ENCODE results near the gene PCSK6. TPM values are rescaled to one million over a fixed set of nuclear protein-coding genes. Genes with fewer than 3 reads are reported as not detected.
"Not testable (repeated sequence)": the region's sequence is repeated elsewhere in the genome, so short reads cannot be mapped to it uniquely, and the experiment has no call there.

Gene PCSK6
- total RNA-seq, 1 donor from 2014 or later: 15.4 TPM

DNA sequence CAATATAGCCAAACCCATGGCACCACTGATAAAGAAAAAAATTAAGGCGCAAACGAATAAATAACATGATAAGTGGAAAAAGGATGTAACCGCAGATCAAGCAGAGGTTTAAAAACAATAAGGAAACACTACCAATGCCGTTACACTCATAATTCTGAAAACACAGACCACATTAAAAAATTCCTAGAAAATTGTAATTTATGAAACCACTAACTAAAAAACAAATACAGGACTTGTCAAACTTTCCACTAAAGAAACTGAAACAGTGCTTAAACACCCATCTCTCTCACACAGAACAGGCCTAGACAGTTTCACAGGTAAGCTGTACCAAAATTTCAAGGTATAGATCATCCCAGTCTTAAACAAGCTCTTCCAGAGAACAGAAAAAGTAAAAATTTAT, 28.4 kb downstream of the PCSK6 start:
- no peak for DNase-seq

GRCh38 chr15:101459579-101460300, 29.8 kb downstream of the PCSK6 start:
- DNase-seq: no peak

GRCh38 chr15:101458908-101459578, 30.5 kb downstream of the PCSK6 start:
- DNase-seq: no peak

- DNase-seq: no peak
Measured at GRCh38 chr15:101458158-101458900, 31.2 kb downstream of the PCSK6 start.

GRCh38 chr15:101457696-101458095, 31.8 kb downstream of the PCSK6 start:
- no peak for DNase-seq

DNA sequence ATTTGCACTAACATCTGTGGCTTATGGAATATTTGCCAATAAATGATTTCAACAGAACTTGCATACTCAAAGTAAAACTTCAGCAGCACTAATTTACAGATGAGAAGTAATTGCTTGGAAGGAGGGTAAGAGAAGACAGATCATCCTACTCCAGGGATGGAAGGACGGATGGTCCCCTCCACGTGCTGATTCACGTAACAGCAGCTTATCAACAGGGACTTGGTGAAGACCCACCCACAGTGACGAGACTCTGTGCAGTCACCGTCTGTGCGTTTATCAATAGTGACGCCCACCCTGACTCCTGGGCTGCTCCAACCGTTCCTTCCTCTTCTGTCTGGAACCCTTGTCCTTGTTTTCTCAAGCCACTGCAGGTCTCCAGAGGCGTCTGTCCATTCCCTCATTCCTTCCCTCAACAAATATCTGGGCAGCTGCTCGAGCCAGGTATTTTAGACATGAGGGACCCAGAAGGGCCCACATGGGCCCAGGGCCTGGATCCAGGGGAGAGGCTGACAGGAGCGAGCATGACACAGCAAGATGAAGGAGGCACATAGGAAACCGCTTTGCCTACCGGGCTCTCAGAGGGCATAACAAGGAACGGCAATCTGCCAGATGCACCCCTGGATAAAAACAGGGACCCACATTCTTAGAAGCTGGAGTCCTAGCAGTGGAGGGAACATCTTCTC, 33.3 kb downstream of the PCSK6 start:
- no peak for DNase-seq

DNA sequence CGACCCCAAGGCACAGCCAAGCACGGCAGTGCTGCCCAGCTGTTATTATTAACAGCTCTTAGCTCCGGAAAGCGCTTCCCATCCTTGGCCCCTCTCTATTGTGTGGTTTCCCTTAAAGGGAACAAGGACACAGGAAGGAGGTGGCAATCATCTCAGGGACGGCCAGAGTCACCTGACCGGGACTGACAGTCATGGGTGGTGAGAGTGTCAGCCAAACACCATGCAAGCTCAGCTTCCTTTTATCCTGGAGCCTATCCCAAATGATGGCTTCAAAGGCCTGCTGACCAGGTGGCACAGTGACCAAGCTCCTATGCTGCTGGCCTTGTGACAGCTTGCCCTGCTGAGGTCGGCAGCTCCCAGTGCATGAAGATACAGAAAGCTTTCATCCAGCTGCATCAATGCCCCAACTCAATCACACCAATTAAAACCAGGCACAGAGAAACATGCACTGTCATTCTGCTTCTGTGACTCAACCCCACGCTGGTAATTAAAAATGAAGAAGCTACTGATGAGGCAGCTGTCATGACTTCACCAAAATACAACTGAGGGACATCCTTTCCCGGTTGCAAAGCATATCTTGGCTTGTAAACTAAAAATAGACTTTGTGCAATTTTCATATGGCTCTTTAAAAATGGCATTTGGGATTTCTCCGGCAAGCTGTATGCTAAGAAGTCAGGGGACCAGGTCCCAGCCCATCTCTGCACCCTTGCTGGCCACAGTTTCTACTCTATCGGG, 34.0 kb downstream of the PCSK6 start:
- peak; percentile 71 for DNase-seq

- DNase-seq: not testable (repeated sequence)
Measured at GRCh38 chr15:101454781-101455180, 34.7 kb downstream of the PCSK6 start.

DNA sequence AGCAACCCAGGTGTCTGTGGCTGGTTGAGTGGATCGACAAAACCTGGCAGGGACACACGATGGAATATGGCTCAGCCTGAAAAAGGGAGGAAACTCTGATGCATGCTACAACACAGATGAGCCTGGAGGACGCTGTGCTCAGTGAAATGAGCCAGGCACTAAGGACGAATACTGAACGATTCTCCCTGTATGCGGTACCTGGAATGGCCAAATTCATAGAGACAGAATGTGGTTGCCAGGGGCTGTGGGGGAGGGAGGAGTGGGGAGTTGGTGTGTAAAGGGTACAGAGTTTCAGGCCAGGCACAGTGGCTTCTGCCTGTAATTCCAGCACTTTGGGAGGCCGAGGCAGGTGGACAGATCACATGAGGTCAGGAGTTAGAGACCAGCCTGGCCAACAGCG, 35.1 kb downstream of the PCSK6 start:
- no peak for DNase-seq

DNA sequence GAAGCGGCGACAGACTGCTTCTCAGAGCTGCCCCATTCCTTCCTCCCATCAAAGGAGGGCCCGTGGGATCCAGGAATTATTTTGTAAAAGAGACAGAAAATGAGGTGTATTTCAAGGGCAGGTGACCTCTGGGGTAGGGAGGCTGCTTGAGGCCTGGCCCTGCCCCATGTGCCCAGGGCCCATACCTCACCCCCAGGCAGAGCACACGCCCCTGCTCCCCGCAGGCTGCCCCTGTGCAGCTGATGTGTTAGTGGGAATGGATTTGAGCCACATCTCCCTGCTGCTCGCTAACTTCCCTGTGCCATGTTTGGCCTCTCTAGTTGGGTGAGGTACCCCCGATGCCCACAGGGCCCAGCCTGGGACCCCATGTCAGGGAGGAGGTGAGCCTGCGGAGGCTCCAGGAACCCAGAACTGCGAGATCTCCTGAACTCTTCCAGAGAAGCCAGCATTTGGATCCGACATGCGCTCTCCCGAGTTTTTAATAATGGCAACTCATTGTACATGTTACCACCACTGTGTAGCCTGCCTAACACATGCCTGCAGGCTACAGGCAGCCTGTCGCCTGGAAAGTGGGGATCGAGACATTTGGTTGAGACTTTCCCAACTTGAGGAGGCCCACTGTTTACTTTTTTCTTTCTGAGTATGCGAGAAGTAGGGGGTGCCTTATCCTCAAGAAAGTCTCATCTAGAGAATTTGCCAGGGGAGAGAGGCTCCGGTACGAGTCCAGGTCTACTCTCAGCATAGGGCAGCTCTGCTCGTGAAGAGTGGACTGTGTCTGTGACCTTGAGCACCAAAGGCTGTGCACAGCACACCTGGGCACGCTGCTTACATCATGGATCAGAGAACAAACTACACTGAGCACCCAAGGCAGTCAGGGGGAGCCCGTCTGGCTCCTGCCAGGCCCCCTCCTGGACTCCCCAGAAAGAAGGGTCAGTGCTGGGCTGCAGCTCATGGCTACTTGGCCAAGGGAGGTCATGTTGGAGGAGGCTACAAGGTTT, 36.1 kb downstream of the PCSK6 start:
- DNase-seq: no peak

DNA sequence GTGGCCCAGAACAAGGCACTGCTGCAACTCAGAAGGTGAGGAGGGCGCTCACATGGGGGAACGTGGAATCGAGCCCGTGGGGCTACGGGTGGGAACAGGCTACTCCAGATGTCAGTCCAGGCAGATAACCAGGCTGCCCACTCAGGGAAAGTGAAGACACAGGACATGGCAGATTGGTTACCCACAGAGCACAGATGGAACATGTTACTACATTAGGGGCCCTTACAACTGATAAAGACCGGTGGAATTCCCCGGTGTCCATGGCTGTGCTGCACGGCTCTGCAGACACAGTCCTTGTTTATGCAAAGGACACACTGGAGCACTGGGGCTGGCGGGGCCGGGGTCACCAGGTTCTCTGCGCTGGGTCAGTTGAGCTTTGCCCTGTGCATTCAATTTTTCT, 36.9 kb downstream of the PCSK6 start:
- no peak for DNase-seq

GRCh38 chr15:101451846-101452245, 37.7 kb downstream of the PCSK6 start:
- no peak for DNase-seq

GRCh38 chr15:101451266-101451799, 38.2 kb downstream of the PCSK6 start:
- no peak for DNase-seq

DNA sequence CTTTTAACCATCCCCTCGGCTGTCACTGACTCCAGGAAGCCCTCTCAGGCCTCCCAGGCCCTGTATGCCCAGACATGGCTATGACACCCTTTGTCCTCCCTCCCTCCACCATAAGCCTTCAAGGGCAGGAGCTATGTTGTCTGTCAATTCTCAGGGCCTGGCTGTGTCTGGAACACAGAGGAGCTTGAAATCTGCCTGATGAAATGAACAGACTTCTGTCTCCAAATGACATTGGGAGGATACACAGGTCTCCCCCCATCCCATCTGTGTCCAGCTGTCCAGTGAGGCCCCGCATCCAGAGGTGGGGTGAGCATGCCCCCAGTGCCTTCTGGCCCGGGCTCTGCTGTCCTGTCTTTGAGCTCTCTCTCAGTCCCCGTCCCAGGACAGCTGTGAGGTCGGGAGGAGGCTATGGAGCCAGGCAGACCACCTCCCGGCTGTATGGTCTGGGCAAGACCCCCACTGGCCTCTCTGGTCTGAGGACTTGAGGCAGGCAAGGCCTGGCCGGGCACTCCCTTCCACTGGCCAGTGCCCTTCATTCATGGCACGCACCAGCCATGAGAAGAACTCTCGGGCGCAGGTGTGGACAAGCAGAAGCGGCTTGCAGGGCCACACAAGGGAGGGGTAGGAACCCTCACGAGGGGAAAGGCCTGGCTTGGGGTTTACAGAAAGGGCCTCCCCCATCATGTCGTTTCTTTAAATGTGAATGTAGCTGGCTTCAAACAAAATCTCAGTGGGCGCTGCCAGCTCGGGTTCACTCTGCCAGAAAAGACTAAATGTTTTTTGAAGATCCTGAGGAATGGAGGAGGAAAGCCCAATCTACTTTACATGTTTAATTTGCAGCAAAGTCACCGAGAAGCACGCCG, 38.9 kb downstream of the PCSK6 start:
- DNase-seq: no peak

GRCh38 chr15:101449471-101450402, 39.8 kb downstream of the PCSK6 start:
- DNase-seq: no peak

- no peak for DNase-seq
Measured at GRCh38 chr15:101448336-101448735, 41.2 kb downstream of the PCSK6 start.

DNA sequence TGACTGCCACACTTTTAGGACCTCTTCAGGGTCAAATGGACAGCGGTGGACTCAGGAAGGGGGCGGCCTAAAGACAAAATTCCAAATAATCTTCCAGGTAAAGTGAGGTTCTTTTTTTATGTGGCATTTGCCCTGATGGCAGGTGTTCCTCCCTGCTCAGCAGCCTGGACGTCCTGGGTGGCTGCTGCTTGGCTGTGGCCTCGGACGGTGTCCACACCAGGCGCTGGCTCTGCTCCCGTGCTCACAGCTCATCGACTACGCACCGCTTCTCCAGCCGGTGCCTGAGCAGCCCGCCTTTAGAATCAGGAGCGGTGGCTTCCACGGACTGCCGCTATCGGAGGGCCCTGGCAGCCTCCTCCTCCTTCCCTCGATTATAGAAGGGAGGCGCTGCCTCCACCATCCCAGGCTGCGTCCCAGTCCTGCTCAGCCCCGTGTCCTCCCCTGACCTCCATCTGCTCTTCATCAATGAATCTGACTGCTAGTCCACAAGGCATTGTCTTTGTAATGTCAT, 41.9 kb downstream of the PCSK6 start:
- no peak for DNase-seq

DNA sequence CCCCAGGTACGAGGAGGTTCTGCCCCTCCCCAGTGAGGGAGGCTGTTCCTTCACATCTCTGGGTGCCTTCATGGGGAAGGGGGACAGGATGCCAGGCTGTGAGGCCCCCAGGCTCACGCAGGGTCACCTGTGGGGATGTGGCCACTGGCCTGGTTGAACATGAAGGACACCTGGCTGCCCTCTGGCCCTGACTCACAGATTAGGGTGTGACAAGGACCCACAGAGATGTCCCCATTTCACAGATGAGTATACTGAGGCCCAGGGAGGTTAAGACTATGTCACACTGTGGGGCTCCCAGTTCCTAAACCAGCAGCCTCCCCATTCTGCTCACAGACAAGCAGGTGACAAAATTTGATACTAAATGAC, 42.4 kb downstream of the PCSK6 start:
- no peak for DNase-seq
